HT1080 (cell line): ENCODE measurements around the gene COA7. TPM values are rescaled to one million over a fixed set of nuclear protein-coding genes. Genes with fewer than 3 reads are reported as not detected.
A peak's percentile ranks its signal among the peaks of the same experiment; 100 is the strongest.
"Not testable (repeated sequence)": the region's sequence is repeated elsewhere in the genome, so short reads cannot be mapped to it uniquely, and the experiment has no call there.

Experiments
- DNase-seq: peaks from one replicate; pipeline ENCODE4 v3.0.0-alpha.2; 2015; ENCODE audit warnings: low read depth
- total RNA-seq: library from RNA; depleted of rRNA; stranded (reverse); fragments of >200 nt; shearing (Covaris generic); gene quantifications from 2 replicates; pipeline ENCODE4 v1.2.3, GENCODE V29; 2014

The COA7 gene
- total RNA-seq, 1 experiment from 2014 or later, result 22.2 TPM

DNA sequence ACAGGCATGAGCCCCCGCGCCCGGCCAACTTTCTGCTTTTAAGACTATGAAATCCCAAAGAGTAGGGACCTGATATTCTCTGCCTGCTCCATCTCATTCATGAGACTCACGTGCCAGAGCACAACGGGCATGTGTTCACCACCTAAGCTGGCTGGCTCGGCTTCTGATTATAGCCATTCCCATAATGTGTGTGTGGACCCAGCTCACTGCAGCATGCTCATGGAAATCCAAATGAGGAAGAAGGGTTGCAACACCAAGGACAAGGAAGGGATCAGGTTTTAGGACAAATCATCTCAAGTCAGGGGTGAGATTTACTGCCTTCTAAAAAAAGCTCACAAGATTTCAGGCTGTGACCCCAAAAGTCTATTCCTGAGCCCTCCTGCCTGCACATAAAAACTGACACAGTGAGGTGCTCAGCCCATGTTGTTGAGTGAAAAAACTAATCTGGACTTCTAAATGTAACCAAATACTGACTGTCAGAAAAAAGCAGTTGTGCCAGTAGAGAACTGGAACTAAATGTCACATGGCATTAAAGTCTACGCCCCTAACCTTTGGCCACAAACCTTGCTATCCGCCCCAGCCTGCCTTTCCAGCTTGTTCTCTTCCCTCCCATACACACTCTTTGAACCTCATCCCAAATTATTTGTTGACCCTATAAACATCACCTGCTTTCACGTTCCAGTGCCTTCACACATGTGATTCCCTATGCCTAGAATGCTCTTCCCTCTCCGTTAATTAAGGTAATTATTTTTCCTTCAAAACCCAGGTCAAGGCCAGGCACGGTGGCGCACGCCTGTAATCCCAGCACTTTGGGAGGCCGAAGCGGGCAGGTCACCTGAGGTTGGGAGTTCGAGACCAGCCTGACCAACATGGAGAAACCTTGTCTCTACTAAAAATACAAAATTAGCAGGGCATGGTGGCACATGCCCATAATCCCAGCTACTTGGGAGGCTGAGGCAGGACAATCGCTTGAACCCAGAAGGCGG lies 9.1 kb upstream of the COA7 start:
- DNase-seq, result no peak

DNA sequence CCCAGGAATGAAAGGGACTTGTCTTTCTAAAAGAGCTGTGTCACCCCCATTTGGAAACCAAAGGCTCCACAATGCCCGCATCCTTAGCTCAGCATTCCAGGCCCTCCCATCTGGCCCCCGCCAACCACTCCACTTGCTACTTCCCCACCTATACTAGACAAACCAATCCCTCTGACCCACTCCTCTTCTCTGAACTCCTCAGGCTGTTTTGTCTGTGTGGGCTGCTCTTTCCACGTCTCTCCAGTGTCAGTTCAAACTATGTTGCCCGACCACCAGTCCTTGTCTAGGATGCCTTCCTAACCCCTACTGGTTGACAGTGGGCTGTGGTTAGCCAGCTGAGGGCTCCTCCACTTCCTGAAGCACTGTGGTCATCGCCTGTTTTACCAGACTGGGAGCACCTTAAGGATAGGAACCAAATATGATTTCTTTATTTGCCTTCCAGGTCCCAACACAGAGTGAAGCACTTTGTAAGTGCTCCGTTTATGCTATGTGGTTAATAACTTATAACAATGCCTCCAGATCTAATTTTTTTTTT lies 8.1 kb upstream of the COA7 start:
- no peak for DNase-seq

DNA sequence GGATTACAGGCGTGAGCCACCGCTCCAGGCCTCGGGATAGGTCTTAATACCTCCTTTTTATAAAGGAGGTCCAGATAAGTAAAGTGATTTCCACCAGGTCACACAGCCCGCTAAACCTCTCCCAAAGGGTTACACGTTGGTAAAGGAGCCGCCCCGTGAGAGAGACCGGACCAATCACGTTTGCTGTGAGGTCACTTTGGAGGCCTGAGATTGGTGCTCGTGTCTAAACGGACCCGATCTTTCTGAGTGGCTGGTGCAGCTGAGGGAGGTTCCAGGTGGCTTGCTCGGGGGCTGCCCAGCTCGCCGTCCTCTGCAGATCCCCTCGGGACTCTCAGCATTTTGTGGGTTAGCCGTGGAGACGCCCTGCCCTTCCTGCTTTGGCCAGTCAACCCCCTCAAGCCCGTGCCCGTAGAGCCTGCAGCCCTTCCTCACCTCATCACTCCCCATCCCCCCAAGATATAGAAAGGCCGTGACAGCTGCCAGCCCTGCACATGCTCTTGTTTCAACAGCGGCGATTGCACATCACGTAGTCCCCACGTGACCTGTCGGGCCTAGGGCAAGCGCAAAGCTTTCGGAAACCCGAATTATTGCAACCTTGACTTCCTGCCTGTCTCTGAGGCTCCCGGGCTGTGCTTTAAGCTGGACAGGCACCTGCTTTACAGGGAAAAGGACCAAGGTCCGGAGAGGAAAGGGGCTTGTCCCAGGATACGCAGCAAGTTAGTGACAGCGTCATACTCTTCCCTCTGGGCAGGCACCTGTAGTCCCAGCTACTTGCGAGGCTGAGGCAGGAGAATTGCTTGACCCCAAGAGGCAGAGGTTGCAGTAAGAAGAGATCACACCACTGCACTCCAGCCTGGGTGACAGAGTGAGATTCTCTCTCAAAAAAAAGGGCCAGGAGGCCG lies 5.0 kb upstream of the COA7 start:
- peak; percentile 84 for DNase-seq

DNA sequence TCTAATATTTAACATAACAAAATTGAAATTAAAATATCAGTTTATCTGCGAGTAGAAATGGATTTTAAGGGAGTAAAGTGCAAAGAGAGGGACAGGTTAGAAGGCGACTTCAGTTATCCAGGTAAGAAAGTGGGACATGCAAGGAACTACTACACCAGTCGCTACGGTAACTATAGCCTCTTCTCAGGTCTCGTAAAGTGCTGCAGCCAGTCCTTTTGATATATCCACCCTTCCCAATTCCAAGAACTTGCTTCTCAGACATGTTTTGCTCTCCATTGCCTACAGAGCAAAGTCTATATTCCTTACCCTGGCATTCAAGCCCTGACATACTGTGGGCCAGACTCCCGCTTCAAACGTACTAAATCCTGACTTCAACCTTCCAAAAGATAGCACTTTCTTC lies 2.5 kb downstream of the COA7 start:
- no peak for DNase-seq

DNA sequence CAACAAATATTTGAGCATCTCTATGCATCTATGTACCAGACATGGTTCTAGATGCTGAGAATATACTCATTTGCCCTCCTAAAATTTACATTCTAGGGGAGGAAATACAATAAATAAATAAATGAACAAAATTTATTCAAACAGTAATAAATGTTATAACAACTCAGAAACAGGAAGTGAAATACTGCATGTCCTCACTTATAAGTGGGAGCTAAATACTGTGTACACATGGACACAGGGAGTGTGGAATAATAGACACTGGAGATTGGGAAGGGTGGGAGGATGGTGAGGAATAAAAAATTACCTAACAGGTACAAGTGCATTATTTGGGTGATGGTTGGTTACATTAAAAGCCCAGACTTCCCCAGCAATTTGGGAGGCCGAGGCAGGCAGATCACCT lies 4.3 kb downstream of the COA7 start:
- DNase-seq, result no peak

DNA sequence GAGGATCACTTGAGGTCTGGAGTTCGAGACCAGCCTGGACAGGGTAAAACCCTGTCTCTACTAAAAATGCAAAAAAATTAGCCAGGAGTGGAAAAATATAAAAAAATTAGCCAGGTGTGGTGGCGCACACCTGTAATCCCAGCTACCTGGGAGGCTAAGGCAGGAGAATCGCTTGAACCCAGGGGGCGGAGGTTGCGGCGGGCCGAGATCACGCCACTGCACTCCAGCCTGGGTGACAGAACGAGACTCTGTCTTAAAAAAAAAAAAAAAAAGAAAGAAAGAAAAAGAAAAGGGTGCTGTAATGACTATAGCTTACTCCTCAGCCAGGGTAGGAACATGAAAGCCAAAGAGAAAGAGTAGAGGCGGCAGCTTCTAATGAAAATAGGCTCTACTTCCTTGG lies 4.8 kb downstream of the COA7 start:
- not testable (repeated sequence) for DNase-seq

DNA sequence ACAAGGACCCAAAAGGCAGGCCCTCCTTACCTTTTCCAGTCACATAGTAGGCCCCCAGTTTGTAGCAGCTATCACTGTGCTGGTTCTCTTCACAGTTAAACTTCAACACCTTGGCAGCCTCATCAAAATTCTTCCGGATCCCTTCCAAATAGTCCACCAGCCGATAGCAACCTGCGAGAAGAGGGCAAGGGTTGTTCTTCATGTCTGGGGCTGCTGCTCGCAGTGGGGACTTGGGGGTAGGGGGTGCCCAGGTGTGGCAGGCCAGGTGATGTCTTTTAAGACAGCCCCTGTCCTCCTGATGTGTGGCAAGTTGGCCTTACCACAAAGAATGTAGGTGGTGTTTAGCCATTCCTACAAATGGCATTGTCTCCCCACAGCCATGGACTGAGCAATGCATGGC lies 5.5 kb downstream of the COA7 start:
- no peak for DNase-seq

DNA sequence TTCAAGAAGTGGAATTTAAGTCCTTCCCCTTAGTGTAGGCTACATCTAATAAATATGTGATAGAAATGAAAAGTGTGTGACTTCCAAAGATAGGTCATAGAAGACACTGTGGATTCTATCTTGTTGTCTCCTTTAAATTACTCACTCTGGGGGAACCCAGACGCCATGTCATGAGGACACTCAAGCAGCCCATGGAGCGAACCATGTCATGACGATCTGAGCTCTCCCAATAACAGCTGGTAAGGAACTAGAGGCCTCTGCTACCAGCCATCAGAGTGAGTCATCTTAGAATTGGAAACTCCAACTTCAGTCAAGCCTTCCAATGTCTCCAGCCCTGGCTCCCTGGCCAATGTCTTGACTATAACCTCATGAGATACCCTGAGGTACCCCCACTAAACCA lies 6.3 kb downstream of the COA7 start:
- no peak for DNase-seq

DNA sequence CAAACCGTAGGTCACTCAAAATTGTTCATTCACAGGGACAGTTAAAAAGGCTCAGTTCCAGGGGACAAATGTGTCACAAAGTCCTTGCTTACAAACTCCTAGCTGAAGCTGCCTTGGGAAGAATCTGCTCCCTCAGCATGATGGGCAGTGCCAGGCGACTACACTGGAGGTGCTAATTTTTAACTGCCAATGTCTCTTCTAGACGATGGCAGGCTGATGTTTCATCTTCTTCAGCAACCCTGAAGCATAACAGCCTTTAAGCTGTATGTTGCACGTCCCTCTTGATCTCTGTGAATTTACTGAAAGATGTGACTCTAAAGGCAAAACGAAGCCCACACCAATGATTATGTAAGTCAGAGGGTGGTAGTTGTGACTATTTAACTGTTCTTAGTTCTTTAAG lies 11.3 kb downstream of the COA7 start:
- DNase-seq, result no peak

DNA sequence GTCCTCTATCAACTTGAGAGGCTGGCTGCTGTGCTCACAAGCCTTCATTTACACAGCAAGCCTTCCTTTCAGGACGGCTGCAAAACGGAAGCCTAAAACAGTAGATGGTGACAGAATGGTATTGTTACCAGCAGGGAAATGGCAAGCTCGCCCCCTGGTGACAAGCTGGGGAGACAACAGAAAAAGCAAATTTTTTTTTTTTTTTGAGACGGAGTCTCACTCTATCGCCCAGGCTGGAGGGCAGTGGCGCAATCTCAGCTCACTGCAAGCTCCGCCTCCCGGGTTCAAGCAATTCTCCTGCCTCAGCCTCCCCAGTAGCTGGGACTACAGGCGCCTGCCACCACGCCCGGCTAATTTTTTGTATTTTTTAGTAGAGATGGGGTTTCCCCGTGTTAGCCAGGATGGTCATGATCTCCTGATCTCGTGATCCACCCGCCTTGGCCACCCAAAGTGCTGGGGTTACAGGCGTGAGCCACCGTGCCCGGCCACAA lies 11.8 kb downstream of the COA7 start:
- peak; percentile 63 for DNase-seq

DNA sequence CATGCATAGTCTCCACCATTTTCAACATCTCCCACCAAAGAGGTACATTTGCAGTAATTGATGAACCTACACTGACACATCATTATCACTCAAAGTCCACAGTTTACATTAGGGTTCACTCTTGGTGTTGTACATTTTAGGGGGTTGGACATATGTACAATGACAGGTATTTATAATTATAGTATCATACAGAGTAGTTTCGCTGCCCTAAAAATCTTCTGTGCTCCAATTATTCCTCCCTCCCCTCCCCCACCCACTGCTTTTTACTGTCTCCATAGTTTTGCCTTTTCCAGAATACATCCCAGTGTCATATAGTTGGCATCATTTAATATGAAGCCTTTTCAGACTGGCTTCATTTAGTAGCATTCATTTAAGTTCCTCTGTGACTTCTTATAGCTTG lies 13.6 kb downstream of the COA7 start:
- no peak for DNase-seq

DNA sequence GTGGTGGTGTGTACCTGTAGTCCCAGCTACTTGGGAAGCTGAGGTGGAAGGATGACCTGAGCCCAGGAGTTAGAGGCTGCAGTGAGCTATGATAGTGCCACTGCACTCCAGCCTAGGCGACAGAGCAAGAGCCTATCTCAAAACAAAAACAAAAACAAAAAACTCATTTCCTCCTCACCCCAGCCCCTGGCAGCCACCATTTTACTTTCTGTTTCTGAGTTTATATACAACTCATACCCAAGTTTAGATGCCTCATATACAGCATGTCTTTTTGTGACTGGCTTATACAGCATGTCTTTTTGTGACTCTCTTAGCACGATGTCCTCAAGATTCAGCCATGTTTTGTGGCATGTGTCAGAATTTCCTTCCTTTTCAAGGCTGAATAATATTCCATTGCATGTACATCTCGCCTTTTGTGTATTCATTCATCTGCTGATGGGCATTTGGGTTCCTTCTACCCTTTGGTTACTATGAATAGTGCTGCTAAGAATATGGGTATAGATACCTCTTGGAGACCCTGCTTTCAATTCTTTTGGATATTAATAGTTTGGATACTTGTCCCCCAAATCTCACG lies 14.7 kb downstream of the COA7 start:
- no peak for DNase-seq

DNA sequence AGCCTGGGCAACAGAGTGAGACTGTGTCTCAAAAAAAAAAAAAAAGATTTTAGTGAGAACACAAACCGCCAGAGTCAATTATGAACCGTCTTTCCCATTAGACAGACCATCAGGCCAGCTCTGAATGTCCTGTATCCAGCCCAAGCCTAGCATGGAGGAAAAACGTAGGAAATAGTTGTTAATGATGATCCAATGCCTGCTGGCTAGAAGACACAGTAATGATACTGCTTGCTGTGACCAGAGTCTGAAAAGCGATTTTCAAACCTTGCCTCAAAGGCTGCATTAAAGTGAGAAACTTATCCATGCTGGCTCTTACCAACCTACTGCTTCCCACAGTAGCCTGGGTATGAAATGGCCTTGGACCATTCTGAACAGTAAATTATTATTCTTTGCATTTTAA lies 17.0 kb downstream of the COA7 start:
- no peak for DNase-seq

DNA sequence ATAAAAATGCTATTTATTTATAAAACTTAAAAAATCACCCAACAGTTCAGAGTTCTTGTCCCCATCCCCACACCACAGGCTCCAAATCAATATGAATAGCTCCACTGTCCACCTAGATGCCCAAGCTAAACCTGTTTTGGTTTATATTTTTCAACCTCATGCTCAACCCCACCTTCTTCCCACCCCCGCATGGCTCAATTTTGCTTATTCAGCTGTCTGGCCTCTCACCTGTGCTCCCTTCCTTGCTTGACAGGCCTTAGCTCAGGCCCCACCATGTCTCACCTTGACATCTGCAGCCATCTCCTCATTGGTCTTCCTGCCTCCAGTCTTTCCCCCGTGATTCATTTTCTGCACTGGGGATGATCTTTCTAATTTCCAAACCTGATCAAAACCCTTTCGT lies 17.8 kb downstream of the COA7 start:
- no peak for DNase-seq

DNA sequence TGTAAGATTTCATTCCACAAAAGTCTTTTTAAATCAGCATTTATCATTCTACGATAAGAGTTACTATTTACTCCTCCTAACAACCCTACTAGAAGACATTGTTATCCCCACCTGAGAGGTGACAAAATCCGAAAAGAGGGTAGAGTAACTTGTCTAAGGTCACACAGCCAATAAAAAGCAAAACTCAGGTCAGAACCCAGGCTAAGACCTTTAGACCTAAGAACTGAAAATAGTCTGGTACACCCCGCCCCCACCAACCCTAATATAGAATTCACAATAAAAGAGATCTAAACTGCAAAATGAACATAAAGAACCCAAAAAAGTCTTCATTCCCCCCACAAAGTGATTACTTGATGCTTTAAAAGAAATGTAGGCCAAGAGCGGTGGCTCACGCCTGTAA lies 18.6 kb downstream of the COA7 start:
- DNase-seq, result no peak

DNA sequence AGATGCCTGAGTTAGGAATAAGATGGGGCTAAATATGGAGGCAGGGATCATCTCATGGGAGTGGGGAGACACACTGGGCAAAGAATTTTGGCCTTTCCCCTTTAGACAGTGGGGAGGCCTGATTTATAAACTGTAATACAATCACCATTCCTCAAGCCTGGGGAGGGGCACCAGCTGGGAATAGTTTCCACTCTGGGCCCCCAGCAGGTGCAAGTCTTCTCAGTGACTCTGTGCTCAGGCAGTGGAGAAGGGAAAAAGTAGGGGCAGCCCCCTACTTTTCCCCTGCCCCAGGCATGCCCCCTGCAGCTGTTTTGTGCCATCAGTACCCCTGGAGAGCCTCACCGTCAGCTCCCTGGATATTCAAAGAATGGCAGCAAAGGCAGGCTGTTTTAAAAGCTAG lies 19.1 kb downstream of the COA7 start:
- no peak for DNase-seq

DNA sequence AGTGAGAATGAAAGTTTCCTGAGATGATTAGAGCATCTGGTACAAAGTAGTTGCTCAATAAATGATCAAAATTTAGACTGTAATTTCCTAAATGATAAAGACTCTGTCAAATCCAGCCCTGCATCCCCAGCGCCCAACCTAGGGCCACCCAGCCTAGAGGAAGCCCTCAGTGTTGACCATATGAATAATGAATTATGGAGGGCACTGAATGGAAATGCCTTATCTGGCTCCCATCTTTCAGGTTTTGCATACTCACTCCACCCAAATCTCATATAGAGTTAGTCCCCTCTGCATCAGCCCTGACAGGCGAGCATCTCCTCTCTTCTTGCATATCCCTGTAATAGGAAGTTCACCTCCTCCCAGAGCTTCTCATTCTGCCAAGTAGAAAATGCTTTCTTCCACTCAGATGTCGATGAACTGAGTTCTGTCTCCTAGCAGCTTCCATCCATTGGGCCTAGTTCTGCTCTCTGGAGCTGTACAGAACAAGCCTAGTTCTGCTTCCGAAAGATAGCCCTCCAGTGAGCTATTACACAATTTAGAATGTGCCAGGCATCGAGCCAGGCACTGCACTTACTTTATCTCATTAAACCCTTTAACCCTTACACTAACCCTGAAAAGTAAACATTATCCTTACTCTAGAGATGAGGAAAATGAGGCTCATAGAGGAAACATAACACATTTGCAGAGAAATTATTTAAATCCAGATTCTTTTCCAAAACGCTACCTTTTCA lies 20.9 kb downstream of the COA7 start:
- no peak for DNase-seq

DNA sequence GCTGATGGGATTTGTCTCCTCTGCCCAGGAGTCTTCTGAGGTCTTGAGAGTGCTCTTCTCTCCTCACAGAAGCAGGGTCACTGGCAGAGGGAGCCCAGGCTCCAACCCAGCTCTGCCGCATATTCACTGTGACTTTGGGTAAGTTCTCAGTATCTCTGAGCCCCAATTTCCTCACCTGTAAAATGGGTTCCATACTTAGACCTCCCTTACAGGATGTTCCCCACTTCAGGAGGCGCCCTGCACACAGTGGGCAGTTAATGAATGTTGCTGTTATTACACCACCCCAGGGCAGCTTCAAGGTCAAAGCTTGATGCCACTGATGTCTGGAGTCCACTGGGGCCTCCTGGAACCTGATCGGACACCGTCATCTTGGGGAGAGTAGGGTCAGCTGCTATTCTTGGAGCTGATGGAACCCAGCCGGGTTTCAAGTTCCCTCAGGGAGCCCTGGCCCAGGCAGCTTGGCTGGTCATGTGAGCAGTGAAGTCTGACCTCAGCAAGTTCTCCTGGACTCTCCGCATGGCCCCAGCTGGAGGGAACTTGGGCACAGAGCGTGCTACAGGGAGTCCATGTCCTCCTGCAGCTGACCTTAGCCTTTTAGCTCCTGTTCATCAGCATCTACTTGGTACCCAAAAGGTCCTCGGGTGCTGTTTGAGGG lies 21.8 kb downstream of the COA7 start:
- DNase-seq, result no peak

DNA sequence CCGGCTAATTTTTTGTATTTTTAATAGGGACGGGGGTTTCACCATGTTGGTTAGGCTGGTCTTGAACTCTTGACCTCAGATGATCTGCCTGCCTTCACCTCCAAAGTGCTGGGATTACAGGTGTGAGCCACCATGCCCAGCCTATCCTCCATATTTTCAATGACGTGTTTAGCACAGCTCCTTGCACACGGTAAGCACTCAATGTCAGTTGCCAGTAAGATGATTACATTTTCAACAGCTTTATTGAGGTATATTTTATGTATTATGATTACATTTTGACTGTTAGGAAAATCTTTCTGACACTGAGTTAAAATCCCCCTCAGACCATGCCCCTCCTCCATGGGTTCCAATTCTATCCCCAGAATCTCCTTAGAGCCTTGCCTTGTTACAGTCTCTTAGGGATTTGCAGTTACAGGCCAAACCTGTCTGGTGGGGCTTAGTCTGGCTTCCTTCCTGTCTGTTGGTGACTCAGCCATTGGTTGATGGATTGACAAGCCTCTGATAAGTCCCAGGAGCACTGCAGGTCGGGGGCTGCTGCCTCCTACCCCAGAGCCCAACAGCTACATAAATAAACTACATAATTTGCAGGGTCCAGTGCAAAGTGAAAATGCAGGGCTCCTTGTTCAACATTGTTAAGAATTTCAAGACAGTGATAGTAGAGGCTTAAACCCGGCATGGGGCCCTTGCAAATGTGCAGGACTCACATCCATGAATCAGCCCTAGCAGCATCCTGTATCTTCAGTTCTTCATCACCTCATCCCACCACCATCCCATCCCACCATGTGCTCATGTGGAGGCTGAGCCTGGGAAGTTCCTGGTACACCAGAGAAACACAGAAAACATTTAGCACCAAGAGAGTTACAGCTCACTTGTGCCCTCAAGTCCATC lies 23.4 kb downstream of the COA7 start:
- DNase-seq, result peak; percentile 77
